IPS-18c (cell line): ENCODE data around the gene COPS7A.

ENCODE experiments used
- H3K4me3 ChIP-seq: 2 replicates; pipeline ENCODE4 v1.7.0; 2013; ENCODE audit warnings: low read depth, mild to moderate bottlenecking, low read length, moderate library complexity; ENCODE audit not compliant: insufficient read depth
- H3K9me3 ChIP-seq: one replicate; pipeline ENCODE4 v1.6.1; 2013; ENCODE audit warnings: mild to moderate bottlenecking, low read length, moderate library complexity; ENCODE audit not compliant: control insufficient read depth, insufficient read depth

Gene COPS7A

GRCh38 chr12:6763380-6763779 is 39.5 kb downstream of the COPS7A start:
- Histone ChIP-seq H3K4me3 (no peak overlapping the region), H3K9me3 (no peaks in the 10 kb centered on the region)

GRCh38 chr12:6764011-6764828 is 40.4 kb downstream of the COPS7A start:
- Histone ChIP-seq H3K9me3 (no peaks in the 10 kb centered on the region), H3K4me3 (peak overlapping the region; percentile 17; the same call in 1 of the 2 replicates)

- no peaks in the 10 kb centered on the region for H3K9me3 ChIP-seq
- peak overlapping the region; percentile 85; the same call in 1 of the 2 replicates for H3K4me3 ChIP-seq
These were observed 41.3 kb downstream of the COPS7A start for GRCh38 chr12:6765048-6765633.

GRCh38 chr12:6765634-6766581 is 42.1 kb downstream of the COPS7A start, which contains the start of gene PTMS:
TSS of gene PTMS (plus strand) at chr12:6766363. CDS start at chr12:6766706, 343 bp downstream.
- Histone ChIP-seq H3K4me3 (peak within 1 kb of the TSS; percentile 85), H3K9me3 (no peaks in the 10 kb centered on the region)

GRCh38 chr12:6766651-6767349 is 43.0 kb downstream of the COPS7A start:
- Histone ChIP-seq H3K9me3 (no peaks in the 10 kb centered on the region), H3K4me3 (peak overlapping the region; percentile 85)

GRCh38 chr12:6767353-6768319 is 43.8 kb downstream of the COPS7A start:
- Histone ChIP-seq H3K4me3 (peak overlapping the region; percentile 85), H3K9me3 (no peaks in the 10 kb centered on the region)

- H3K4me3 ChIP-seq: peak overlapping the region; percentile 85
These were observed 44.6 kb downstream of the COPS7A start for GRCh38 chr12:6768437-6768914.

GRCh38 chr12:6768990-6769389 is 45.1 kb downstream of the COPS7A start:
- no peaks in the 10 kb centered on the region for H3K9me3 ChIP-seq
- H3K4me3 ChIP-seq: peak overlapping the region; percentile 85; the same call in 1 of the 2 replicates

More at GRCh38 chr12:6768437-6768914, 44.6 kb downstream of the COPS7A start:
- no peaks in the 10 kb centered on the region for H3K9me3 ChIP-seq

GRCh38 chr12:6769666-6770065 is 45.8 kb downstream of the COPS7A start:
- Histone ChIP-seq H3K9me3 (no peaks in the 10 kb centered on the region), H3K4me3 (peak overlapping the region; percentile 20; the same call in 1 of the 2 replicates)

- Histone ChIP-seq H3K4me3 (no peak overlapping the region), H3K9me3 (no peaks in the 10 kb centered on the region)
These were observed 46.2 kb downstream of the COPS7A start for GRCh38 chr12:6770094-6770493.

- H3K4me3 ChIP-seq: no peak overlapping the region
- H3K9me3 ChIP-seq: no peaks in the 10 kb centered on the region
These were observed 46.8 kb downstream of the COPS7A start for GRCh38 chr12:6770600-6770999.

- no peak overlapping the region for H3K4me3 ChIP-seq
- no peaks in the 10 kb centered on the region for H3K9me3 ChIP-seq
These were observed 47.2 kb downstream of the COPS7A start for GRCh38 chr12:6771091-6771495.

GRCh38 chr12:6771509-6772330 is 47.9 kb downstream of the COPS7A start:
- Histone ChIP-seq H3K4me3 (no peak overlapping the region), H3K9me3 (no peaks in the 10 kb centered on the region)

GRCh38 chr12:6772331-6772695 is 48.5 kb downstream of the COPS7A start, which contains the start of gene LAG3:
TSS of gene LAG3 (plus strand) at chr12:6772520. CDS start at chr12:6772853, 333 bp downstream.
- peak within 1 kb of the TSS; percentile 40 for H3K4me3 ChIP-seq
- no peaks in the 10 kb centered on the region for H3K9me3 ChIP-seq
